Measurements from ENCODE around the gene YBX1.
A peak's percentile ranks its signal among the peaks of the same experiment; 100 is the strongest.

Gene YBX1

DNA sequence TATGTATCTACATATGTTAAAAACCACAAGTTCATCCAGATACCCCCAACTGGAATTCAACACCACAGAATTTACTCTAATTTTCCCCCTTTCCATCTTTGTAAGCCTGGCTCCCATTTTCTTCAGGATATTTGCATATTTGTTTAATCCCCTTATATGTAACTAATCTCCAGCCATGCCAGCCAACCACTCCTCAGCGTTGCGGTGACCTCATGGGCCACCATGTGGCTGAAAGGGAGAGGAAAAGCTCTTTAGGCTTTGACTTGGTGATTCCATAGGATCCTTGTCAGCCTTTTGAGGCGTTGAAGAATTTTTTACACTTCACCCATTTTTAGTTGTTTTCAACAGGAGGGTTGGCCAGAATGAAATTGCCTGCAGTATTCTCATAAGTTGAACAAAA is 47.8 kb downstream of the YBX1 start:
- Histone ChIP-seq H3K36me3 (ENCODE audit: insufficient read depth, low read length) (no peaks in the 10 kb centered on the region), H3K4me1 (ENCODE audit: insufficient read depth, low read length, severe bottlenecking) (no peaks in the 10 kb centered on the region), H2AFZ (ENCODE audit: low read length) (no peak overlapping the region), H3K27ac (ENCODE audit: low read depth, low read length, poor library complexity, severe bottlenecking) (no peak overlapping the region), H3F3A (ENCODE audit: insufficient read depth, low read length) (no peaks in the 10 kb centered on the region), H4K20me1 (ENCODE audit: insufficient read depth, low read length) (no peaks in the 10 kb centered on the region), H3K9me2 (ENCODE audit: low read depth, low read length) (no peaks in the 10 kb centered on the region), H3K4me3 (ENCODE audit: low read depth, low read length, poor library complexity, severe bottlenecking) (no peak overlapping the region), H3K4me2 (ENCODE audit: low read length) (no peak overlapping the region), H3K27me3 (ENCODE audit: insufficient read depth, low read length) (peaks cover 3% of the 10 kb centered on the region; the same call in 1 of the 2 replicates), H3K79me2 (ENCODE audit: insufficient read depth, low read length) (no peaks in the 10 kb centered on the region), H3K9ac (ENCODE audit: low read length) (no peak overlapping the region), H3K9me3 (ENCODE audit: low read length) (no peaks in the 10 kb centered on the region)
- TF ChIP-seq, protein P1, sequence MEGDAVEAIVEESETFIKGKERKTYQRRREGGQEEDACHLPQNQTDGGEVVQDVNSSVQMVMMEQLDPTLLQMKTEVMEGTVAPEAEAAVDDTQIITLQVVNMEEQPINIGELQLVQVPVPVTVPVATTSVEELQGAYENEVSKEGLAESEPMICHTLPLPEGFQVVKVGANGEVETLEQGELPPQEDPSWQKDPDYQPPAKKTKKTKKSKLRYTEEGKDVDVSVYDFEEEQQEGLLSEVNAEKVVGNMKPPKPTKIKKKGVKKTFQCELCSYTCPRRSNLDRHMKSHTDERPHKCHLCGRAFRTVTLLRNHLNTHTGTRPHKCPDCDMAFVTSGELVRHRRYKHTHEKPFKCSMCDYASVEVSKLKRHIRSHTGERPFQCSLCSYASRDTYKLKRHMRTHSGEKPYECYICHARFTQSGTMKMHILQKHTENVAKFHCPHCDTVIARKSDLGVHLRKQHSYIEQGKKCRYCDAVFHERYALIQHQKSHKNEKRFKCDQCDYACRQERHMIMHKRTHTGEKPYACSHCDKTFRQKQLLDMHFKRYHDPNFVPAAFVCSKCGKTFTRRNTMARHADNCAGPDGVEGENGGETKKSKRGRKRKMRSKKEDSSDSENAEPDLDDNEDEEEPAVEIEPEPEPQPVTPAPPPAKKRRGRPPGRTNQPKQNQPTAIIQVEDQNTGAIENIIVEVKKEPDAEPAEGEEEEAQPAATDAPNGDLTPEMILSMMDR (IDR thresholded peaks at IDR 0.05; ENCODE audit: low read length), result no peak
- no peak for TF ChIP-seq EZH2 (IDR thresholded peaks at IDR 0.05; ENCODE audit: borderline replicate concordance, low read length)

DNA sequence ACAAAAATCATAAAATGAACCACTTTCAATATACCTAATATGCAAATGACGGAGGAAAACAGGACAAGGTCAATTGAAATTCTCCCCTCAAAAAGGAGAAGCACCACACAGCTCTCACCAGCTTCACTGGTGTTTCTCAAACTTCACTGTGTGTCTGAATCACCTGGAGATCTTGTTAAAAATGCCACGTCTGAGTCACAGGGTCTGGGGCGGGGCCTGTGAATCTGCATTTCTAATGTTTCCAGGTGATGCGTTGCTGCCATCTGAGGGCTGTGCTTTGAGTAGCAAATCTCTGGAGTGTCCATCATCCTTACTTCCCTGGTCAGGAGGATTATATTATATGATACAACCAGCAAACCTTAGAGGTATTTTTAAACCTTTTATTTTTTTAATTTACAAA is 48.8 kb downstream of the YBX1 start:
- Histone ChIP-seq H3K4me2 (ENCODE audit: low read length) (no peak overlapping the region), H4K20me1 (ENCODE audit: insufficient read depth, low read length) (no peaks in the 10 kb centered on the region), H3K9ac (ENCODE audit: low read length) (no peak overlapping the region), H3K9me2 (ENCODE audit: low read depth, low read length) (no peaks in the 10 kb centered on the region), H3K79me2 (ENCODE audit: insufficient read depth, low read length) (no peaks in the 10 kb centered on the region), H3K27ac (ENCODE audit: low read depth, low read length, poor library complexity, severe bottlenecking) (no peak overlapping the region), H3K4me3 (ENCODE audit: low read depth, low read length, poor library complexity, severe bottlenecking) (no peak overlapping the region), H3K4me1 (ENCODE audit: insufficient read depth, low read length, severe bottlenecking) (no peaks in the 10 kb centered on the region), H3K36me3 (ENCODE audit: insufficient read depth, low read length) (no peaks in the 10 kb centered on the region), H3K27me3 (ENCODE audit: insufficient read depth, low read length) (peaks cover 3% of the 10 kb centered on the region; the same call in 1 of the 2 replicates), H2AFZ (ENCODE audit: low read length) (no peak overlapping the region), H3K9me3 (ENCODE audit: low read length) (no peaks in the 10 kb centered on the region), H3F3A (ENCODE audit: insufficient read depth, low read length) (no peaks in the 10 kb centered on the region)
- TF ChIP-seq, protein P1 (IDR thresholded peaks at IDR 0.05; ENCODE audit: low read length), result peak; percentile 20; the same call in 1 of the 2 replicates
- TF ChIP-seq EZH2 (IDR thresholded peaks at IDR 0.05; ENCODE audit: borderline replicate concordance, low read length), result no peak

DNA sequence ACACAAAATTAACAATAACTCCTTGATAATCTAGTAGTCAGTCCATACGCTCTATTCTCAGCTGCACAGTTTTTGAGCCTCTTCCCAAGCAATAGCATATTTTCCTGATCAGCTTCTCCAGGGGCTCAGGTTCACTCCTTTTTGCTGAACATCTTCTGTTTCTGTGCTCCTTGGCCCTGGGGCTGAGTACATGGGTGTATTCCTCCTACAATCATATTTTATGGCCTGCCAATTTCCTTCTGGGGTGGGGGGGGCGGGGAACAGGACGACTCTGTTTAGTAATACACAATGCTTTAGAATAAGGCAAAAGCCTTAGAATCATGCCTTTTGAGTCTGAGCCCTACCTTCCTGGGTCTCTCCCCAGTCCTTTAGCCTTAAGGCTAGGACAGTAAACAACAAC is 49.4 kb downstream of the YBX1 start:
- TF ChIP-seq, protein P1 (IDR thresholded peaks at IDR 0.05; ENCODE audit: low read length), result no peak
- TF ChIP-seq EZH2 (IDR thresholded peaks at IDR 0.05; ENCODE audit: borderline replicate concordance, low read length), result no peak
- H3K27me3 ChIP-seq (ENCODE audit: insufficient read depth, low read length), result peaks cover 3% of the 10 kb centered on the region; the same call in 1 of the 2 replicates
- H4K20me1 ChIP-seq (ENCODE audit: insufficient read depth, low read length), result no peaks in the 10 kb centered on the region
- no peak overlapping the region for H3K9ac ChIP-seq (ENCODE audit: low read length)
- no peak overlapping the region for H3K27ac ChIP-seq (ENCODE audit: low read depth, low read length, poor library complexity, severe bottlenecking)
- H2AFZ ChIP-seq (ENCODE audit: low read length), result no peak overlapping the region
- no peaks in the 10 kb centered on the region for H3K36me3 ChIP-seq (ENCODE audit: insufficient read depth, low read length)
- H3K79me2 ChIP-seq (ENCODE audit: insufficient read depth, low read length), result no peaks in the 10 kb centered on the region
- H3K9me2 ChIP-seq (ENCODE audit: low read depth, low read length), result no peaks in the 10 kb centered on the region
- H3K9me3 ChIP-seq (ENCODE audit: low read length), result no peaks in the 10 kb centered on the region
- H3K4me1 ChIP-seq (ENCODE audit: insufficient read depth, low read length, severe bottlenecking), result no peaks in the 10 kb centered on the region
- no peaks in the 10 kb centered on the region for H3F3A ChIP-seq (ENCODE audit: insufficient read depth, low read length)
- no peak overlapping the region for H3K4me2 ChIP-seq (ENCODE audit: low read length)
- no peak overlapping the region for H3K4me3 ChIP-seq (ENCODE audit: low read depth, low read length, poor library complexity, severe bottlenecking)
